HepG2 (cell line): ENCODE data around the gene SPRYD3. TPM values are rescaled to one million over a fixed set of nuclear protein-coding genes. Genes with fewer than 3 reads are reported as not detected.
A peak's percentile ranks its signal among the peaks of the same experiment; 100 is the strongest.

Experiments used
- CREB3 ChIP-seq: sonication (generic); formaldehyde crosslinking; IDR thresholded peaks from 2 replicates; pipeline ENCODE4 v1.5.0; 2020; ENCODE audit warnings: missing genetic modification reagents
- DMAP1 ChIP-seq: IDR thresholded peaks from 2 replicates; pipeline ENCODE4 v1.6.1; 2016
- HNRNPK ChIP-seq: fragments of 200-400 bp; formaldehyde crosslinking; IDR thresholded peaks from 2 replicates; pipeline ENCODE4 v1.6.1; 2018; ENCODE audit warnings: low read length, low read depth, moderate library complexity, mild to moderate bottlenecking; ENCODE audit not compliant: poor library complexity, severe bottlenecking
- LRRFIP1 ChIP-seq: sonication (generic); formaldehyde crosslinking; conservative IDR thresholded peaks from 2 replicates; pipeline ENCODE4 v1.4.0; 2020; ENCODE audit warnings: missing genetic modification reagents
- NAIF1 ChIP-seq: sonication (generic); formaldehyde crosslinking; IDR thresholded peaks from 2 replicates; pipeline ENCODE4 v1.5.0; 2020; ENCODE audit warnings: mild to moderate bottlenecking, missing genetic modification reagents, borderline replicate concordance
- NFATC3 ChIP-seq: sonication (generic); formaldehyde crosslinking; IDR thresholded peaks from 2 replicates; pipeline ENCODE4 v1.5.1; 2020; ENCODE audit warnings: mild to moderate bottlenecking, missing genetic modification reagents
- PTBP1 ChIP-seq: fragments of 200-400 bp; formaldehyde crosslinking; IDR thresholded peaks from 2 replicates; pipeline ENCODE4 v1.6.1; 2018; ENCODE audit warnings: low read length, low read depth; ENCODE audit not compliant: poor library complexity, severe bottlenecking
- SIX1 ChIP-seq: sonication (generic); formaldehyde crosslinking; IDR thresholded peaks from 2 replicates; pipeline ENCODE4 v1.4.0; 2020; ENCODE audit warnings: missing genetic modification reagents, borderline replicate concordance
- SOX5 ChIP-seq: IDR thresholded peaks from 2 replicates; pipeline ENCODE4 v1.6.1; 2016; ENCODE audit warnings: borderline replicate concordance
- THAP7 ChIP-seq: sonication (generic); formaldehyde crosslinking; IDR thresholded peaks from 2 replicates; pipeline ENCODE4 v1.8.1; 2023; ENCODE audit warnings: mild to moderate bottlenecking, missing genetic modification reagents
- U2AF2 ChIP-seq: fragments of 200-400 bp; formaldehyde crosslinking; IDR thresholded peaks from 2 replicates; pipeline ENCODE4 v1.6.1; 2017; ENCODE audit warnings: low read depth, mild to moderate bottlenecking, low read length
- ZNF136 ChIP-seq: sonication (generic); formaldehyde crosslinking; IDR thresholded peaks from 2 replicates; pipeline ENCODE4 v1.8.1; 2022; ENCODE audit warnings: low read depth, mild to moderate bottlenecking, moderate library complexity, missing genetic modification reagents
- ZNF225 ChIP-seq: sonication (generic); formaldehyde crosslinking; IDR thresholded peaks from 2 replicates; pipeline ENCODE4 v1.4.0; 2020; ENCODE audit warnings: mild to moderate bottlenecking, missing genetic modification reagents
- ZNF720 ChIP-seq: sonication (generic); formaldehyde crosslinking; IDR thresholded peaks from 2 replicates; pipeline ENCODE4 v1.4.0; 2020; ENCODE audit warnings: missing genetic modification reagents
- ZNF792 ChIP-seq: IDR thresholded peaks from 2 replicates; pipeline ENCODE4 v1.6.1; 2016
- polyA plus RNA-seq, 8 experiments: library from polyadenylated mRNA; depleted of rRNA in 3 of 8; stranded (reverse) in 7 of 8; unstranded in 1 of 8; fragments of >200 nt; fragmentation: Illumina TruSeq in 4 of 8; extraction: Trizol in 4 of 8; gene quantifications; 2 replicates each; pipeline versions ENCODE4 v1.2.1 to v1.2.3, GENCODE V29; 2011 to 2016; ENCODE audit warnings: low read depth in 4 of 8, missing spikeins in 1 of 8, mixed read lengths in 1 of 8; ENCODE audit not compliant: insufficient read depth in 1 of 8
- total RNA-seq, 5 experiments: library from RNA; depleted of rRNA; stranded (reverse); fragments of >200 nt; fragmentation: Illumina TruSeq; extraction: Trizol; gene quantifications; 2 replicates each; pipeline ENCODE4 v1.2.3, GENCODE V29; 2016; ENCODE audit warnings: low read depth in 1 of 5
- TF ChIP-seq, protein P1 (sequence below), 2 experiments: IDR thresholded peaks; 2 replicates each; pipeline ENCODE4 v1.6.1; 2011 to 2012; ENCODE audit warnings: low read length in 2 of 2, borderline replicate concordance in 1 of 2, low read depth in 1 of 2, mild to moderate bottlenecking in 1 of 2, moderate library complexity in 1 of 2
- TF ChIP-seq, protein P2 (sequence below): sonication (generic); formaldehyde crosslinking; IDR thresholded peaks from 2 replicates; pipeline ENCODE4 v1.5.1; 2020; ENCODE audit warnings: missing genetic modification reagents, mild to moderate bottlenecking, borderline replicate concordance

The SPRYD3 gene
- total and polyA plus RNA-seq, 2 of the 13 experiments (the other 11 are each of a cell fraction or from before 2014, with no cell fraction given): 9.0 to 9.2 TPM

- TF ChIP-seq, protein P1, sequence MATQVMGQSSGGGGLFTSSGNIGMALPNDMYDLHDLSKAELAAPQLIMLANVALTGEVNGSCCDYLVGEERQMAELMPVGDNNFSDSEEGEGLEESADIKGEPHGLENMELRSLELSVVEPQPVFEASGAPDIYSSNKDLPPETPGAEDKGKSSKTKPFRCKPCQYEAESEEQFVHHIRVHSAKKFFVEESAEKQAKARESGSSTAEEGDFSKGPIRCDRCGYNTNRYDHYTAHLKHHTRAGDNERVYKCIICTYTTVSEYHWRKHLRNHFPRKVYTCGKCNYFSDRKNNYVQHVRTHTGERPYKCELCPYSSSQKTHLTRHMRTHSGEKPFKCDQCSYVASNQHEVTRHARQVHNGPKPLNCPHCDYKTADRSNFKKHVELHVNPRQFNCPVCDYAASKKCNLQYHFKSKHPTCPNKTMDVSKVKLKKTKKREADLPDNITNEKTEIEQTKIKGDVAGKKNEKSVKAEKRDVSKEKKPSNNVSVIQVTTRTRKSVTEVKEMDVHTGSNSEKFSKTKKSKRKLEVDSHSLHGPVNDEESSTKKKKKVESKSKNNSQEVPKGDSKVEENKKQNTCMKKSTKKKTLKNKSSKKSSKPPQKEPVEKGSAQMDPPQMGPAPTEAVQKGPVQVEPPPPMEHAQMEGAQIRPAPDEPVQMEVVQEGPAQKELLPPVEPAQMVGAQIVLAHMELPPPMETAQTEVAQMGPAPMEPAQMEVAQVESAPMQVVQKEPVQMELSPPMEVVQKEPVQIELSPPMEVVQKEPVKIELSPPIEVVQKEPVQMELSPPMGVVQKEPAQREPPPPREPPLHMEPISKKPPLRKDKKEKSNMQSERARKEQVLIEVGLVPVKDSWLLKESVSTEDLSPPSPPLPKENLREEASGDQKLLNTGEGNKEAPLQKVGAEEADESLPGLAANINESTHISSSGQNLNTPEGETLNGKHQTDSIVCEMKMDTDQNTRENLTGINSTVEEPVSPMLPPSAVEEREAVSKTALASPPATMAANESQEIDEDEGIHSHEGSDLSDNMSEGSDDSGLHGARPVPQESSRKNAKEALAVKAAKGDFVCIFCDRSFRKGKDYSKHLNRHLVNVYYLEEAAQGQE (IDR thresholded peaks at IDR 0.05; ENCODE audit: borderline replicate concordance in 1 of 2, low read depth in 1 of 2, low read length in 2 of 2): 0 out of 4 replicates have a peak, but pooled peaks of 1 of the 2 experiments have one; percentile 32
- TF ChIP-seq ZNF720 (CRISPR knock-in tag) (no peak), PTBP1 (peak; percentile 54), LRRFIP1 (CRISPR knock-in tag) (0 out of 2 replicates have a peak, but pooled peaks have one; percentile 17), SIX1 (CRISPR knock-in tag) (no peak), NFATC3 (CRISPR knock-in tag) (peak; percentile 86; the same call in 1 of the 2 replicates), U2AF2 (no peak), NAIF1 (CRISPR knock-in tag) (no peak), SOX5 (CRISPR knock-in tag) (no peak; the same call in 1 of the 2 replicates), ZNF225 (CRISPR knock-in tag) (peak; percentile 75; the same call in 1 of the 2 replicates), DMAP1 (CRISPR knock-in tag) (peak; percentile 95), HNRNPK (peak; percentile 21), ZNF792 (CRISPR knock-in tag) (peak; percentile 48; the same call in 1 of the 2 replicates), CREB3 (CRISPR knock-in tag) (no peak), ZNF136 (CRISPR knock-in tag) (peak; percentile 50; the same call in 1 of the 2 replicates), THAP7 (CRISPR knock-in tag) (0 out of 2 replicates have a peak, but pooled peaks have one; percentile 69)
- TF ChIP-seq, protein P2, sequence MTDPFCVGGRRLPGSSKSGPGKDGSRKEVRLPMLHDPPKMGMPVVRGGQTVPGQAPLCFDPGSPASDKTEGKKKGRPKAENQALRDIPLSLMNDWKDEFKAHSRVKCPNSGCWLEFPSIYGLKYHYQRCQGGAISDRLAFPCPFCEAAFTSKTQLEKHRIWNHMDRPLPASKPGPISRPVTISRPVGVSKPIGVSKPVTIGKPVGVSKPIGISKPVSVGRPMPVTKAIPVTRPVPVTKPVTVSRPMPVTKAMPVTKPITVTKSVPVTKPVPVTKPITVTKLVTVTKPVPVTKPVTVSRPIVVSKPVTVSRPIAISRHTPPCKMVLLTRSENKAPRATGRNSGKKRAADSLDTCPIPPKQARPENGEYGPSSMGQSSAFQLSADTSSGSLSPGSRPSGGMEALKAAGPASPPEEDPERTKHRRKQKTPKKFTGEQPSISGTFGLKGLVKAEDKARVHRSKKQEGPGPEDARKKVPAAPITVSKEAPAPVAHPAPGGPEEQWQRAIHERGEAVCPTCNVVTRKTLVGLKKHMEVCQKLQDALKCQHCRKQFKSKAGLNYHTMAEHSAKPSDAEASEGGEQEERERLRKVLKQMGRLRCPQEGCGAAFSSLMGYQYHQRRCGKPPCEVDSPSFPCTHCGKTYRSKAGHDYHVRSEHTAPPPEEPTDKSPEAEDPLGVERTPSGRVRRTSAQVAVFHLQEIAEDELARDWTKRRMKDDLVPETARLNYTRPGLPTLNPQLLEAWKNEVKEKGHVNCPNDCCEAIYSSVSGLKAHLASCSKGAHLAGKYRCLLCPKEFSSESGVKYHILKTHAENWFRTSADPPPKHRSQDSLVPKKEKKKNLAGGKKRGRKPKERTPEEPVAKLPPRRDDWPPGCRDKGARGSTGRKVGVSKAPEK (CRISPR knock-in tag): no peak
Measured at GRCh38 chr12:53079226-53080117, at the start of gene SPRYD3 (continued).
